Eye (tissue), 1 donor: Measurements from ENCODE around the gene MSRB3.
"Not testable (repeated sequence)": the region's sequence is repeated elsewhere in the genome, so short reads cannot be mapped to it uniquely, and the experiment has no call there.

Experiments used
- DNase-seq: peaks from one replicate; pipeline ENCODE4 v3.0.0-alpha.2; 2015

Gene MSRB3

DNA sequence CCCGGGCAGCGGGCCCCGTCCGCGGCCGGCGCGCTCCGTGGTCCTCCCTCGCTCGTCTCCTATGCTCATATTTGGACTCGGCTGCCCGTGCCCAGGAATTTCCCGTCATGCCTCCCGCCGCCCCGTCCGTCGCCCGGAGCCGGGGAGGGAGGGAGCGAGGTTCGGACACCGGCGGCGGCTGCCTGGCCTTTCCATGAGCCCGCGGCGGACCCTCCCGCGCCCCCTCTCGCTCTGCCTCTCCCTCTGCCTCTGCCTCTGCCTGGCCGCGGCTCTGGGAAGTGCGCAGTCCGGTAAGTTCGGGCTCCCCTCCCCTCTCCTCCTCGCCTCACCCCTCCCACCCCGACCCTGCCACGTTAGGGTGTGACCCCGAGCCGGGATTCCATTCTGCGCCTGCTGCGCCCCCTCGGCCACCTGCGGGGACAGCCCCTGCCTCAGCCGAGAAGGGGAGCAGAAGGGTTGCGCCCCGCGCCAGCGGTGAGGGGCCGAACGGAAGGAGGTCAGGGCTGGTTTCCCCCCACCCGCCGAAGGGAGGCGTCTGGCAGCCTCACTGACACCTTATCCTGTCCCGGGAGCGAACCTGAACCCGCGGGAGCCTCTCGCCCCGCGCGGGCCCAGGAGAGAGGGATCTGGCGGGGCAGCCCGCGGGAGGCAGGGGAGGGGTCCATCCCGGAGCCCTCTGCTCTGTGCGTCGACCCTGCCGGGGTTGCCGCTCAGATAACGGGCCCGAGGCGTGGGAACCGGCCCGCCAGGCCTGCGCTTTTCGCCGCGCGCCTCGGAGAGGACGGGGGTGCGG lies at the start of gene MSRB3:
Gene MSRB3 (plus strand): TSS at position 108 of the 793 bp plus-strand sequence. CDS start 29,897 bp downstream, outside the sequence.
- DNase-seq = peak; percentile 86

DNA sequence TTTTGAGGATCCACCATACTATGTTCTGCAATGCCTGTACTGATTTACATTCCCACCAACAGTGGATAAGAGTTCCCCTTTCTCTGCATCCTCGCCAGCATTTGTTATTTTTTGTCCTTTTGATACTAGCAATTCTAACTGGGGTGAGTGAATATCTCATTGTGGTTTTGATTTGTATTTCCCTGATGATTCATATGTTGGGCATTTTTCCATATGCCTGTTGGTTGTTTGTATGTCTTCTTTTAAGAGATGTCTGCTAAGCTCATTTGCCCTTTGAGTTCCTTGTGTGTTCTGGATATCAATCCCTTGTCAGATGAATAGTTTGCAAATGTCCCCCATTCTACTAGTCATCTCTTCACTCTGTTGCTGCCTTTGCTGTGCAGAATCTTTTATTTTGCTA lies 49.0 kb upstream of the MSRB3 start:
- no peak for DNase-seq

DNA sequence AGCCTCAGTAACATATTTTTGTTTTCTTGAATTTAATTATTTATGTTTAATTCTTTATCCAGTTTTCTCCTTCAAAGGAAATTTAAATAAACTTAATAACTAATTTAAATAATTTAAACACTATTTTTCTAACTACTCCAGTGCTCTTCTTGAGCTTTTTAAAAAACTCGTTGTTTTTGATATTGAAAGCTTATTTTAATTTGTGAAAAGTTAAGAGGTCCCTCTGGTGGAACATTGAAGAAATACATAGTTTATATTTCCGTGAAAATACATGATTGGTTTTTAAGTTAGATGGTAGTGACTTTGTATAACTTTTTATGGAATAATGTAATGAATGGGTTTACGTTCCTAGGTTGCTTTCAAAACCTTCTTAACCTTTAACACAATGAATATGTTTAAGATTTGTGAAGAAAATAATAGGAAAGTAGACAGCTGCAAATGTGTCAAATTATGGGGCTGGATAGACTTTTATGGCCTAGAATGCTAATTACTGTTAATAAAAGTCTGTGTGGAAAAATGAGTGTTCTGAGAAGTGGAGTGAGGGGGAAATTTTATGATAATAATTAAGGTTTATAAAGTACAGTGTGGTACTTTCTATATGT lies 45.9 kb upstream of the MSRB3 start:
- no peak for DNase-seq

DNA sequence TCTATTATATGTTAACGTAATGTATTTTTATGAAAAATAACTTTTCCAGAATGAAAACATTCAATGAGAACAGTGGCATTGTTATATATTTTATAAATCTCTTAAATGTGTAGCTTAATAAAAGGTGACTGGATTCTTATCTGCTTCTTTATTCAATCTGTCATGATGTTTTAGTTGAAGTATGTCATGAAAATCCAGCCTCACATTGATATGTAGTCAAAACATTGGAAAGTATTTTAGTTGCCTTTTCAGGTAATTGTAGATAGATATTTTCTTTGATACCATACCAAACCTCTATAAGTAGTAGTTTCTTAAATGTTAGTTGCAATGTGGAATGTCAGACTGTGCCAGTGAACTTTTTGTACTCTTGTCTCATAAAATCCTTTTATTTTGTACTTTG lies 41.3 kb upstream of the MSRB3 start:
- no peak for DNase-seq

DNA sequence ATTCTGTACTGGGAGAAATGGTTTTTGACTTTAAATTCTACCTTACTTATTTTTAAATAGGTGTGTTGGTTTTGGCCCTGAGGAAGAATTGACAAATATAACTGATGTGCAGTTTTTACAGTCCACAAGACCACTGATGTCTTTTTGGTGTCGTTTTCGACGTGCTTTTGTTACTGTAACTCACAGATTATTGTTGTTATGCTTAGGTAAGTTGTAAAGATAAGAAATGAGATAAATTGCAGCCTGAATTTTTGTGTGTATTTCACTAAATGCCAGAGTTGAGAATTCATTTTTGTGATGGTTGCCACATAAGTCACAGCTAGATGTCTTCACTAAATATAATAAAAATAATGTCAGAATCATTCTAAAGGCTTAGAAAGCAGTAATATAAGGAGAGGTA lies 39.9 kb upstream of the MSRB3 start:
- DNase-seq = no peak

DNA sequence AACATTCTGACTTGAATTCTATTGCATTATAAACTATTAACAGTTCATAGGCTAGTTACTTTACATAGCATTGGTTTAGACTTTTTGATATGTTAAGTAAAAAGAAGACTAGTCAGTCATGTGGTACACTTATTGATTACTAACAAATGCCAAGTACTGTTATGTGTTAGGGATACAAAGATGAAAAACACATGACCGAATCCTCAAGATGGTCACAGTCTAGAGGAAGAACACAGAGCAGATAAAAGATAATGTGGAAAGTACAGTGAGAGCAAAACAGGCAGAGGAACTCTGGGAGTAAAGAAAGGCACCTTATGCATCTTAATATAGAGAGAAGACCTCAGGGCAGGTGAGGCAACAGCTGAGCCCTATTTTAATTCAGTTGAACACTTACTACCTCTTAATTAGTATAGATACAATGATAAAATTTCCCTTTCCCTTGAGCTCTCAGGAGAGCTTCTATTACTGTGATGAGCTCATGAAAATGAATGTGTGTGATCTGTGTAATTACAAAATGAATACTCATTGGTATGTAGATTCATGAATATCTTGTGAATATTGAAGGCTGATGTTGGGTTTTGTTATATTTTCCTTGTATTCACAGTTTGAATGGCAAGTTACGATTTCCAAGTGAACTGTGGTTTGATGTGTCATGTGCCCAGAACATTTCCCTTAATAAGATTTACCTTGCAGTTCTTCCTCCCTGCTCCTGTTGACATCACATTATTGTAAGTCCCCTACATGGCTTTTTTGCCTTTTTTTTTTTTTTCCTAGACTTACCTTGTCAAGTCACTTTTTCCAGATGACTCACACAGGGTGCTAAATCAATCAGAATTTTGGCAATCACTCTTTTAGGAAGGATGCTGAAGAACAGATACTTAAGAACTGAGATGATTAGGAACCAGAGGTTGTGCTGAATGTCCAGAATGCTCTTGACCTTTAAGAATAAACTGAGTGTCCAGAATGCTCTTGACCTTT lies 29.5 kb upstream of the MSRB3 start:
- DNase-seq = no peak

DNA sequence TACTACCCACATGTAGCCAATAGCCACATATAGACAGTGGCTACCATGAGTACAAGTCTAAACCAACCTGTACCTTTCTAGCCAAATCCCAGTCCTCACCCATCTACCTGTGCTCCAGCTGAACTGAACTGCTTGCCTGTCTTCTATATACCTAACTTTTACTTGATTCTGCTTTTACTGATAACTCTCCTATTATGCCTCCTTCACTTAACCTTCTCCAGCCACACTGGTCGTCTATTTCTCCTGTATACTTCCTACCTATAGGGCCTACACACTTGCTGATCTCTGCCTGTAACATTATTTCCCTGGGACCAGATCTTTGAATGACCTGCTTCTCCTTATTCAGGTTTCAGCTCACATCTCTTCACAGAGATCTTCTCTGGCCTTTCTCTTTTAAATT lies 26.0 kb upstream of the MSRB3 start:
- DNase-seq = no peak

DNA sequence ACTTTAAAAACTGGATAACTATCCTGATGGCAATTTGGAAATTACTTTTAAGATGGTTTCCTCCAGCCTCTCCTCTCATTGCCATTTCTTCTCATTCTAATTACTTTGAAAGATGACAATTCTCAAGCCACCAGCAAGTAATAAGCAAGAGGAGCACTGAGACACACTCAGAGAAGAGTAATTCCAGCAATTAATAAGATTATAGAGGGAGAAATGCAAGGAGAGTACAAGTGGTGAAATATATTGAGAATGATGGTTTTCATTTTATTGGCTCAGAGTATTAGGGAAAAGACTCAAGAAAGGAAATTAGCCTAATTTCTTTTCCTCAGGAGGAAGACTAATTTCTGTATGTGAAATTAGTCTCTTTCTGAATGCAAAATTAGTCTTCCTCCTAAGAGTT lies 20.5 kb upstream of the MSRB3 start:
- DNase-seq = no peak

GRCh38 chr12:65259501-65259900 lies 19.0 kb upstream of the MSRB3 start:
- DNase-seq = no peak

GRCh38 chr12:65263777-65264176 lies 14.7 kb upstream of the MSRB3 start:
- DNase-seq = no peak

DNA sequence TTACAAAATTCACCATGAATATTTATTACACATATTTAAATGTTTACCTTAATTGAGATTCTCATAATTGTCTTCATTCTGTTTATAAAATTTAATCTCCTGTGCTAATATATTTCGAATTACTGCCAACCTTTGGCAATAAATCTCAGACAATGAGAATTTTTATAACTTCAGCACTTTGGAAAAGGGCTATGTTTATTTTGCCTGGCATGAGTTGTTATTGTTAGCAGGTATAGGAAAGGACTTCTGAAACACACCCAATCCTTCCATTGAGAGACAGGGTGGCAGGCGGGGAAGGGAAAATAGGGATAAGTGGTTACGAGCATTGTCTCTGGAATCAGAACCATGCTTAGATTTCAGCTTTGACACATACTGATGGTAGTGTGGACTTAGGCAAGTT lies 12.1 kb upstream of the MSRB3 start:
- DNase-seq = no peak

DNA sequence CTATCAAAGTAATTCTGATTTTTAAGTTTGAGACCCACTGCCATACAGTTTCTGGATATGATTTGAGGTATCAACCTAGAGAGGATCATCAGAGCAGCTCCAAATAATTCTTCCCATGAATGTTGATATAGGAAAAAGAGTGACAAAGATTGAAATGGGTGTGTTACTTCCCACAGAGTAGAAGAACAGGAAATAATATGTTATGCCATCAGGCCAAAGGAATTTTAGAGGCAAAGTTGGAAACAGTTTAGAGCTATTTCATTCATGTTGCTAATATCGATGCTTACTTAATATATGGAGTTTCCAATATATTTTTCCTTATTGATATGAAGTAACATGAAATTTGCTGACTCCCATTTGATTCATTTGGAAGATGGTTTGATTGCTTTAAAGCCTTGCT lies 8.9 kb upstream of the MSRB3 start:
- DNase-seq = no peak

DNA sequence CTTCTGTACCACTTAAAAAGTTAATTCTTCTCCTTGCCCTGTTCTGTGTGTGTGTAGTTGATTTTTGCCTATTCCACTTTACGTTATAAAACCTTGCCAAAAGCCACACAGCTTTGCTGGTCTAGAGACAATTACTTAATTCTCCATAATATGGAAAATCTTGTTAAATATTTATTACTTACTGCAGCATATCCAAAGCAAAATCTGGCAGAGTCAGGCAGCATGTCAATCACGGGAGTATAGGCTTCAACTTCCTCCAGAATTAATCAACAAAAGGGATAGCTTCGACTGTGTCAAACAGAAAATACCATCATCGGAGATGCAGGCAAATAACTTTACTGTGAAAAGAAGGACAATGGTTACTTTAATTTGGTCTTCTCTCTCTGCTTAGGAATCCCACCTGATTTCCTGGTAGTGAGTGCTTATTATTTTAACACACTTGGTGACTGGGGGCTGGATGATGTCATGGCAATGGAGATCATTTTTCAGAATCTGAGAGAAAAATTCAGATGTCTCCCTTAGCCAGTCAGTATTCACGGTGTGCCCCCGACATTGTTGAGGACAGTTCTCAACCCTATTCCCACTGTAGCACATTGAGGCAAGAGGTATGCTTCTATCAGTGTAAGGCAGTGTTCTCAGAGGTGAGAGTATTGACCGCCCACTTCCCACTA lies 3.7 kb upstream of the MSRB3 start:
- DNase-seq = no peak

DNA sequence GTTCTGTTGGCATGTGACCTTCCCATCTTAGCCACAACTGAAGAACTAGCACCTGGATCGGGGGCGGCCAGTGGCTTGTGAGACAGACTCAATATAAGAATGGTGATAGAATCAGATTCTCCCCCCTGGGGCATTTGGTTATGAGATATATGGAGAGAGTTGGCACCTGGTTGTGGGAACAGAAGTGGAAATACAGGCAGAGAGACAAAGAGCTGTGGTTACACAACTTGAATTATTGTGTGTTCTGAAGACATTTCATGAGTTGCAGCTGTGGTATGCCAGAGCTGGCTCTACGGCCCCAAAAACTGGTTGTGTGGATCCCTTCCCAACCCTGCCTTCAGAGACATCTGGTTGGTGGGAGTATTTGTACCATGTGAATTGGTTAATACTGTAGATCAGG lies 2.9 kb upstream of the MSRB3 start:
- DNase-seq = no peak

- no peak for DNase-seq
Observed at GRCh38 chr12:65276916-65277530, 1.5 kb upstream of the MSRB3 start.

GRCh38 chr12:65277994-65278575 lies 398 bp upstream of the MSRB3 start:
- no peak for DNase-seq

DNA sequence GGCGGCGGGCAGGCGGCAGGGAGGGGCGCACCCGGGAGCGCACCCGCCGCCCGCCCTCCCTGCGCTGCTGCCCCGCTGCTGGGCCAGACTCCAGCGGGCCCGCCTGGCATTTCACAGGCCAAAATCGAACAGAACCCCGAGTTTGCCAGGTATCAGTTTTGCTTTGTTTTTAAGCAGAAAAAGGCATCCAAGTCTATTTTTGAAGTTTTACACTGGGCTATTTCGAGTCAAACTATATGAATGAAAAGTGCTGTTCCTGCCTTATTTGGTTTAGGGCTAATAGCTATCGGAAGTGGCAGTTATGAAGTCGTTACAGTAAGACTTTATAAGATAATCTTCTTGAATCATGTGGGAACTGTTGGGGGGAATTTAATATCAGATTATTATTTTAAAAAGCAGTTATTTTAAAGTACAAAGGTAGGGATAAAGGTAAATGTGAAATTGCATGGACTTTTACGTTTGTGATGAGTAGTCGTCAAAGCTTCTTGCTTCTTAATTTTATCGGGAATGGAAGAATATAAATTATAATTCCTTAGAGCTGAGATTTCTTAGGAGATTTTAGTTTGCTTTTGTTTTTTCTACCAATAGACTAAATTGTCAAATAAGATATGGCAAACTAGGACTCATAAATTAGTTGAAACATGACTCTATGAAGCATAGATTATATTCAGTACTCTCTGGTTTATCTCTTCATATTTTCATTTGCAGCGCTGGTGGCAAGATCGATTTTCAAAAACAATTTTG lies 1.1 kb downstream of the MSRB3 start:
- no peak for DNase-seq

DNA sequence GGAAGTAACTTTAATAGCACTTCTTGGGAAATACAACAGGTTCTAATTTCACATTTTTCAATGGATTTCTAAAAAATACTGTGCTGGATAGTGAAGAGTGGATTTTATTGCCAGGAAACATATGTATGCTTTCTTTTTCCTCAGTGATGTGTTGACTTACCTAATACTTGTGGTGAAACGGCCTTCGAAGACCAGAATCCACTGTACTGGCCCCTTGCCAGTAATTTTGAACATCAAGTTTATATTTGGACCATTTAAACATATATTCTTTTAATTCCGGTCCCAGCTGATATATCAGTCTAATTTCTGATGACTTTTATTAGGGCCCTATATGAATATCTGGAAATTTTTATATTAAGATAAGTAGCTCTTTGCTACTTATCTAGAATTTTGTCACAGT lies 1.8 kb downstream of the MSRB3 start:
- DNase-seq = no peak

DNA sequence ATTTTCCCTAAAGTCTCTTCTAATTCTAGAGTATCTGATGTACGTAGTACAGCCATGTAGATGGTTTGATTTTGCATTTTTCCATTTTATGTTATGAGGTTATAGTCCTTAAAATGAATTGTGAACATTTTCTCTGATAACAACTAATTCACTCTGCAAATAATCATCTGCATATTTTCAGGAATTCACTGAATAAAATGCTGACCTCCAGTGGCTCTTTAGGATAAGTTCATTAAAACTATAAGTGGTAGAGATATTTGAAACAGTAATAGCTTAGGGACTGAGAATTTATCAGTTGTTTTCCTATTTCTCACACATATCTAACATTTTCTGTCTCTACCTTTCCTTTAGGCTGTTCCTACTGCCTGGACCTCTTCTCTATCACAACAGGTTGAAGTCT lies 4.4 kb downstream of the MSRB3 start:
- DNase-seq = no peak

DNA sequence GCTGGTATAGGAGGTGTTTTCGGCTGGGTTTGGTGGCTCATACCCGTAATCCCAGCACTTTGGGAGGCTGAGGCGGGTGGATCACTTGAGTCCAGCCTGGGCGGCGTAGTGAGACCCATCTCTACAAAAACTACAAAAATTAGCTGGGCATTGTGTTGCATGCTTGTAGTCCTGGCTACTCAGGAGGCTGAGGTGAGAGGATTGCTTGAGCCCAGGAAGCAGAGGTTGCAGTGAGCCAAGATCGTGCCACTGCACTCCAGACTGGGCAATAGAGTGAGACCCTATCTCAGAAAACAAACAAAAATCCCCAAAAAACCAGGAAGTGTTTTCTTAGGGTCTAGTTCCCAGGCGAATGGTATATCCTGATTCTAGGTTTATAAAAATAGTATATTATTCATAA lies 7.0 kb downstream of the MSRB3 start:
- DNase-seq = not testable (repeated sequence)

- no peak for DNase-seq
Observed at GRCh38 chr12:65287426-65287825, 8.9 kb downstream of the MSRB3 start.
